HEK293 (cell line): ENCODE data around the gene MTFP1.

ENCODE experiments used
- CTCF ChIP-seq: fragments of 450-650 bp; formaldehyde crosslinking; IDR thresholded peaks from 2 replicates; pipeline ENCODE4 v1.5.1; 2016; ENCODE audit warnings: missing biosample characterization, missing genetic modification characterization
- ZBTB1 ChIP-seq: fragments of 450-650 bp; formaldehyde crosslinking; IDR thresholded peaks from 2 replicates; pipeline ENCODE4 v1.5.1; 2016; ENCODE audit warnings: missing biosample characterization, missing genetic modification characterization
- ZSCAN23 ChIP-seq: fragments of 450-650 bp; formaldehyde crosslinking; IDR thresholded peaks from 2 replicates; pipeline ENCODE4 v1.5.1; 2016; ENCODE audit warnings: missing biosample characterization, missing genetic modification characterization
- TF ChIP-seq, protein P1 (sequence below): fragments of 450-650 bp; formaldehyde crosslinking; IDR thresholded peaks from 2 replicates; pipeline ENCODE4 v1.5.1; 2016; ENCODE audit warnings: missing biosample characterization, missing genetic modification characterization

- TF ChIP-seq, protein P1, sequence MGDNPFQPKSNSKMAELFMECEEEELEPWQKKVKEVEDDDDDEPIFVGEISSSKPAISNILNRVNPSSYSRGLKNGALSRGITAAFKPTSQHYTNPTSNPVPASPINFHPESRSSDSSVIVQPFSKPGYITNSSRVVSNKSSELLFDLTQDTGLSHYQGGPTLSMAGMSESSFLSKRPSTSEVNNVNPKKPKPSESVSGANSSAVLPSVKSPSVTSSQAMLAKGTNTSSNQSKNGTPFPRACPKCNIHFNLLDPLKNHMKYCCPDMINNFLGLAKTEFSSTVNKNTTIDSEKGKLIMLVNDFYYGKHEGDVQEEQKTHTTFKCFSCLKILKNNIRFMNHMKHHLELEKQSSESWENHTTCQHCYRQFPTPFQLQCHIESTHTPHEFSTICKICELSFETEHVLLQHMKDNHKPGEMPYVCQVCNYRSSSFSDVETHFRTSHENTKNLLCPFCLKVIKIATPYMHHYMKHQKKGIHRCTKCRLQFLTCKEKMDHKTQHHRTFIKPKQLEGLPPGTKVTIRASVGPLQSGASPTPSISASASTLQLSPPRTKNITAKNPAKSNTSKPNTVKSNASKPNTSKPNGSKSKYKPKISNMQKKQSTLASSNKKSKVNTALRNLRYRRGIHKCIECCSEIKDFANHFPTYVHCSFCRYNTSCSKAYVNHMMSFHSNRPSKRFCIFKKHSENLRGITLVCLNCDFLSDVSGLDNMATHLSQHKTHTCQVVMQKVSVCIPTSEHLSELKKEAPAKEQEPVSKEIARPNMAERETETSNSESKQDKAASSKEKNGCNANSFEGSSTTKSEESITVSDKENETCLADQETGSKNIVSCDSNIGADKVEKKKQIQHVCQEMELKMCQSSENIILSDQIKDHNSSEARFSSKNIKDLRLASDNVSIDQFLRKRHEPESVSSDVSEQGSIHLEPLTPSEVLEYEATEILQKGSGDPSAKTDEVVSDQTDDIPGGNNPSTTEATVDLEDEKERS (tag by site-specific recombination) = no peak
- TF ChIP-seq ZBTB1 = no peak
- no peak for TF ChIP-seq CTCF (tag by site-specific recombination)
- TF ChIP-seq ZSCAN23 (tag by site-specific recombination) = no peak
Observed at GRCh38 chr22:30469165-30469564, 43.6 kb downstream of the MTFP1 start.
